ENCODE data around the gene PDK2. TPM values are rescaled to one million over a fixed set of nuclear protein-coding genes. Genes with fewer than 3 reads are reported as not detected.

Gene PDK2
- total and polyA plus RNA-seq, 9 of the 15 experiments (the other 6 are each of a cell fraction or from before 2014, with no cell fraction given), result 0.03 to 2.5 (median 1.4) TPM

- TF ChIP-seq RERE (CRISPR knock-in tag; IDR thresholded peaks at IDR 0.05; ENCODE audit: borderline replicate concordance) (no peak), CREB1 (IDR thresholded peaks at IDR 0.05) (no peak; the same call in 1 of the 2 replicates), CREB1 (CRISPR knock-in tag; IDR thresholded peaks at IDR 0.05) (0 out of 2 replicates have a peak, but pooled peaks have one; percentile 27), KLF16 (IDR thresholded peaks at IDR 0.05) (no peak), RAD51 (IDR thresholded peaks at IDR 0.05; ENCODE audit: borderline replicate concordance, low read depth) (peak; percentile 87), TFAP4 (CRISPR knock-in tag; IDR thresholded peaks at IDR 0.05; ENCODE audit: borderline replicate concordance) (peak; percentile 26; the same call in 1 of the 2 replicates), DDX20 (tag; IDR thresholded peaks at IDR 0.05; ENCODE audit: low read depth) (no peak), HNRNPH1 (optimal IDR thresholded peaks at IDR 0.05; ENCODE audit: low read depth, low read length) (no peak), GTF2B (IDR thresholded peaks at IDR 0.05; ENCODE audit: extremely low read depth, insufficient read length) (no peak), HMGN3 (IDR thresholded peaks at IDR 0.05; ENCODE audit: borderline replicate concordance, extremely low read depth, insufficient read length, low read depth, low read length) (no peak), ARNT (IDR thresholded peaks at IDR 0.05) (no peak), ZBTB43 (CRISPR knock-in tag; IDR thresholded peaks at IDR 0.05) (0 out of 2 replicates have a peak, but pooled peaks have one; percentile 20), NEUROD1 (IDR thresholded peaks at IDR 0.05; ENCODE audit: borderline replicate concordance, low read depth, low read length, partially characterized antibody) (peak; percentile 89)
These were observed at the start of gene PDK2 (continued) for GRCh38 chr17:50094753-50095619.

Measured in K562 (cell line).